Nucleus accumbens (tissue), 56 donors: Measurements from ENCODE around the gene PIAS2.
A peak's percentile ranks its signal among the peaks of the same experiment; 100 is the strongest.
"Not testable (repeated sequence)": the region's sequence is repeated elsewhere in the genome, so short reads cannot be mapped to it uniquely, and the experiment has no call there.

Source experiments
- DNase-seq, 56 donors: peaks; one replicate each; lab custom pipeline; 2025; lab: John Stamatoyannopoulos, UW

Gene PIAS2

DNA sequence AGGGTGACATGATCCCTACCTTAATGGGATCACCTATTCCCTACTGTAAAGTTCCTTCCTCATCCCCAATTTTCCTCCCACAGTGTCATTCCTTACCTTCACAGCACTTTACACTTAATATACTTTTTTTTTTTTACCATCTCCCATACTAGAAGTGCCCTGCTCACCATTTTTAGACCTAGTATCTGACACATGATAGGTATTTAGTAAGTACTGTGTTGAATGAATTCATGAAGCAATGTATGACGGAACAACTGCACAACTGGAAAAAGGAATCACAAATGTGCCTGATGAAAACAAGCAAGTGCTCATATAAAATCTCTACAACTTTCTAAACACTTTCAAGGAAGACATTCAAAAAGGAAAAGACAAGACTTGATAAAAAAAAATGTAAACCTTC lies 83.4 kb downstream of the PIAS2 start:
- DNase-seq: no peak

DNA sequence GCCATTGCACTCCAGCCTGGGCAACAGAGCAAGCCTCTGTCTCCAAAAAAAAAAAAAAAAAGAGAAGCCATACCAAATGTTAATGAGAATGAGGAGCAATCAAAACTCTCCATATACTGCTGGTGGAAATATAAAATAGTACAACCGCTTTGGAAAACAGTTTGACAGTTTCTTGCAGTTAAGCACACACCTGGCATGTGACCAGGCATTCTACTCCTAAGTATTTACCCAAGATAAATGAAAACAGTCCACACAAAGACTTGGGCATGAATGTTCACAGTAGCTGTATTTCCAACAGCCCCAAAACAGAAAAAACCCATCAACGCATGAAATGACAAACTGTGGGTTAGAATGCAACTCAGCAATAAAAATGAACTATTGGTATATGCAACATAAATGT lies 84.5 kb downstream of the PIAS2 start:
- no peak for DNase-seq

DNA sequence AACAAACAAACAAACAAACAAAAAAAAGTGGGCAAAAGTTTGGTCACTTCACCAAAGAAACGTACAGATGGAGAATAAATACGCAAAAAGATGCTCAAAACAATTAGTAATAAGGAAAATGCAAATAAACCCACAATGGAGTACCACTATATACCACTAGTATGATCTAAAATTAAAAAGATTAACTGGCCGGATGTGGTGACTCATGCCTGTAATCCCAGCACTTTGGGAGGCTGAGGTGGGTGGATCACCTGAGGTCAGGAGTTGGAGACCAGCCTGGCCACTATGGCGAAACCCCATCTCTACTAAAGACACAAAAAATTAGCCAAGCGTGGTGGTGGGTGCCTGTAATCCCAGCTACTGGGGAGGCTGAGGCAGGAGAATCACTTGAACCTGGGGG lies 84.9 kb downstream of the PIAS2 start:
- not testable (repeated sequence) for DNase-seq

DNA sequence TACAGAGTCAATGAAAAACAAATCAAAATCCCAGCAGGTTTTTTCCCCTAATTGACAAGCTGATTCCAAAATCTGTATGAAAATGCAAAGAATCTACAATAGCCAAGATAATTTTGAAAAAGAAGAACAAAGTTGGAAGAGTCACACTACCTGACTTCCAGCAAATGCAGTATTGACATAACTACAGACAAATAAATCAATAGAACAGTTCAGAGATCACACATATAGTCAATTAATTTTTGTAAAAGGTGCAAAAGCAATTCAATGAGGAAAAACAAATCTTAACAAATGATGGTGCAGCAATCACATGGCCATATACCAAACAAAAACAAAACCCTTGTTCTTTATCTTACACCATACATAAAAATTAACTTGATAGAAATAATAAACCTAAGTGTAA lies 85.9 kb downstream of the PIAS2 start:
- no peak for DNase-seq

DNA sequence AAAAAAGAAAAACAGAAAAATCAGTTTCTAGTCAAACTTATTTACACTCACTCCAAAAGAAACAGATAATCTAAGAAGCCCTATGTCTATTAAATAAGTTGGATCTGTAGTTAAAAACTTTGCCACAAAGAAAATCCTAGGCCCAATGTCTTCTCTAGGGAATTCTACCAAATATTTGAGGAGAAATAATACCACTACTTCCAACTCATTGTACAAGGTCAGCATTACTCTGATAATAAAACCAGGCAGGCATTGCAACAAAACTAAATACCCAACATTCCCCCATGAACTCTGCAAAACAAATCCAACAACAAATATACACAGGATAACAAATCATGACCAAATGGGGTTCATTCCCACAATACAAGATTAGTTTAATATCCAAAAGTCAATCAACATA lies 86.7 kb downstream of the PIAS2 start:
- DNase-seq: no peak

DNA sequence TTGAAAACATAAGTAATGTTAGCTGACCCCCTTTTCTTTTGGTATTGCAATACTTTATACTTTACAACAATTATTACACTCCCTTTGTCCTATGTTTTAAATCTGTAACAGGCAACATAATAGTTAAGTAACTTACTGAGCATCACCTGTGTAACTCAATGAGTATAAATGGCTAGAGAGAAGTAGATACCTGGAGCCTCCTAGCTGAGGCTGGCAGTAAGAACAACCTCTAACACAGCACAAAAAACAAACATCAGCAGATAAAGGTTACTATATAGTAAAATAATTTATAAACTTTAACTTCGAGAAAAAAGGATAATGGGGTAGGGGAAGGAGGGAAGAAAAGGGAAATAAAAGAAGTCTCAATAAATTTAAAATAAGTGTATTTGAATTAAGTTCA lies 87.4 kb downstream of the PIAS2 start:
- no peak for DNase-seq

DNA sequence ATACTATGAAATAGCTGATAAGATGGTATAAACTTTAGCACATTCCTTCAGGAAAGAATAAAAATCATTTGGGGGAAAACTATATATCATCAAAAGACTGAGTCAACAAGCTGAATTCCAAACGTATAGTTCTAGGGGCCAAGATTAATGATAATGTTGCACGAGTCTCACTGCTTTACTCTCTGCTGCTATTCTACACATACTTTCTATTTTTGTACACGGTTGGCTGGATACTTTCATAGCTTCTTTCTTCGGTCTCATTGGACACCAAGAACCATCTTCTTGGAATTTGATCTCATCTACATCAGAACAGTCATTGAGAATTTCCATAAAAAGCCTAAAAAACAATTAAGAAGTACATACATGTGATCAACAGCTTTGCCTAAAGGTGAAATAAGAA lies 87.8 kb downstream of the PIAS2 start:
- DNase-seq: no peak

DNA sequence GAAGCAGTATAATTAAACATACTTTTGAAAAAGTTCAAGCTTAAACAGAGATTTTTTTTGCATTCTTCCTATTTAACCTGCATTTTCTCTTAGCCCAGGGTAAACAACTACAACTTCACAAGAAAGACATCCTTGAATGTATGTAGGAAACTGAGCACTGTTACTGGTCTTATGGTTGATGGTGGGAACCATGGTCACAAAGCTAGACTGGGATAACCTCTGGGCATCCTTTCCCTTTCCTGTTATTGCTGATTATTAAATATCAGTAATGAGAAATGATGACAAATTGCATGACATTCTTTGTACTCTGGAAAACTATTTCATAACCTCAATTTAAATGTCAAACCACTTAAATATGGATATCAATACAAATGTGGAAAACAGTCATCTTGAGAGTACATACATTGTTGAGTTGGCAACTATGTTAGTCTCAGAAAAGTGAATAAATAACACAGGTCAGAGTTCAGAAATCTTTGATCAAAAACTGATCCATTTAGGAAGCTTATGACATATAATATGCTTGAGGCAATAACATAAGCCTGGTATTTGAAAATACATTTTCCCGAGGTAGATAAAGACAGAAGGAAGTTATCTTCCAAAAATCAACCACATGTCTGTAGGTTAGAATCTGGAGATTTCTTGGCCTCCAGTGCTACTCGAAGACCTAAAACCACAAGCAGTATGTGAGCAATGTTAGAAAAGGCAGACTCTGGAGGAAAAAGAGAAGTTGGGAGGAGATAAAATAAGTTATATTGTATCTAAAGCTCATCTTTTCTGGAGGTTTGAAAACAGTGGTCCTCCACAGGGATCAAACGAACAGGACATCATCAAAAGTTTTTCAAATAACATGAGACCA lies 95.2 kb downstream of the PIAS2 start:
- no peak for DNase-seq

DNA sequence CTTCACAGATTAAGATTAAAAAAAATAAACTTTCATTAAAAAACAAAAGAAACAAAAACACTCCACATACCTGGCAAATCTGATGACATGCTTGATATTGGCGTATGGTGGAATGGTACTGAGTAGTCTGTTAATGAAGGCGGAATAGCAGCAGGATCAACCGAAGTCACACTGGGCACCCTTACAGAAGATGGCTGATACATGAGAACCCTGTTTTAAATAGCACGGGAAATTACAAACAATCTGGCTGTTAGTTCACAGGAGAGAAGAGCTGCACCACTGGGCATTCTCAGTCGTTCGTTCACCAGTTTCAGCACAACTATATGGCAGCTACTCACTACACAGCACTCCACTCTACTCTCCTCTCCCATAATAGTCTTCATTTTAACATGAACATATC lies 96.4 kb downstream of the PIAS2 start:
- DNase-seq: no peak

DNA sequence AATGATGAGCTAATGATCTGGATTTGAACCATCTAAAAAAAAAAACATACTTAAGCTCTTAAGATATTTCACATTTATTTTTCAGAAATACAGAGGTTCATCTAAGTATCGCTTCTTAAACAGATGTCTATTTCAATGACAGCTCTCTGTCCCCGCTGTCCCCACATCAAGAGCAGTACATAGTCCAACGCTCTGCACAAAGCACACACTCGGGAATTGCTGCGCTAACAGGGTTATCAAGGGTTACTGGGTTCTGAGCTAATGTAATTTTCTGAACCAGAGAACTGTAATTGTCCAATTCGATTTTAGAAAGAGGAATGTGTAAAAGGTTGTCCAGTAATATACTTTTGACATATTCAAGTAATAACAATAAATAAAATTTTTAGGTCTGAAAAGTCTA lies 101.6 kb downstream of the PIAS2 start:
- DNase-seq: no peak

DNA sequence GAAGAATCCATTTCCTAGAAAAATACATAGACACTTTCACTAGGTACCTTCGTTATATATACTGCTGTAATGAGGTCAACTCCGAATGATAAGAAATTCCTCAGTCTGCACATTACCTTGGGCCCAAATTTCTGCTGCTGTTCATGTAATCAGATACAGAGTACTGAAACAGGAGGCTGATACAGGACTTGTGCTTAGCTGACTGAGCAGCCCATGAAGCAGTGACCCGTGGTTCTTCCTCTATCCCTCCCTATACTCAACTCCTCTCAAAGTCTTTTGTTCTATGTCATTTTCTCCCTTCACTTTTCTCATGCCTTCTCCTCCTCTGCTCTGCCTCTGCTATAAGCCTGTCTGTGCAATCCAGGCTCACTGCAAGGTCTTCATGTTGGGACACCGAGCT lies 102.9 kb downstream of the PIAS2 start:
- no peak for DNase-seq

DNA sequence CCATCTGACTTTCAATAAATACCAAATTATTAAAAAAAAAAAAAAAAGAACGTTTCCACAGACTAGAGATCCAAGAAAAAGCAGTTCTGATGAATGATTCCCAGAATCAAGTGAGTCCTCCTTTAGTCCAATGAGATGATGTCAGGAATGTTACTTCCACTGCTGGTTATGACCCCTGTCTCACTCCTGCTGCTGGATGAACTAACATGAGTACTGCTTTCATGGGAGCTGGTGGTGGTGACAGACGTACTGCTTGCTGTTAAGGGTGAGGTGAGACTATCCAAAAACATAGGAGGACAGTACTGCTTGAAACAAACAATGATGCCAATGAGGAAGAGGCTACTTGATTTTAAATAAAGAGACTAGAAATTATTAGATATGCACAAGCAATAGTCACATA lies 105.0 kb downstream of the PIAS2 start:
- DNase-seq: no peak

DNA sequence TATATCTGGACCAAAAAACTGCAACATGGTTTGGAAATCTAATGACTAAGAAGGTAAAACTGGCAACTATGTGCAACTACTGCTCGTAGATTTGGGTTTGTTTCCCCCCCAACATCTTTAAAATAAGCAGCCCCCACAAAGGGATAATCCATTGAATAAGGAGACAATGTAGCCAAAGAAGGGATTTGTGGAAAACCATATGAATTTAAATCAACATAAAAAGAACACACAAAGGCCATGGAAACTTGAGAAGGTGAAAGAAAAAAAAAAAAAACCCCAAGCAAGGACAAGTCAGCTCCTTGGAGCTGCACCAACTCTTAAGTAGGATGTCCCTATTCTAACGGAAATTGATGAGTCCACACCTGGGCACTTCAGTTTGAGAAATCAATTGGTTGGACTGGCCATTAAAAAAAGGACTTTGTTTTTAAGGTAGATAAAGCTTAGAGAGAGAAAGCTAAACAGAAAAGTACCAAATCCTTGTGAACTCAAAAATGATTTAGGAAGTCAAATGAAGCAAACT lies 106.8 kb downstream of the PIAS2 start:
- no peak for DNase-seq

DNA sequence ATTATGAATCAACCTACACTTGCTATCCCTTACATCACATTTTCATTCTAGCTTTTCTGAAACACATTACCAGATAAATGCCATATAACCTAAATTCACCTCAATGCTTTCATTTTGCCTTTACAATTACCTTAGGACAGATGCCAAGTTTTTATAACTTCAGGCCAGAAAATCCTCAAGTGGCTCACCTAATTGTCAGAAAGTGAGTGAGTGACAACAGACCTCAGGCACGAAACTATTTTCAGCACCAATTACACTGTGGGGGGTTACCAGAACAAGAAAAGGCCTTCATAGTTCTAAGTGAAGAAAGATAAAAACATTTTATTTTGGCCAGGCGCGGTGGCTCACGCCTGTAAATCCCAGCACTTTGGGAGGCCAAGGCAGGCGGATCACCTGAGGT lies 108.2 kb downstream of the PIAS2 start:
- DNase-seq: no peak

DNA sequence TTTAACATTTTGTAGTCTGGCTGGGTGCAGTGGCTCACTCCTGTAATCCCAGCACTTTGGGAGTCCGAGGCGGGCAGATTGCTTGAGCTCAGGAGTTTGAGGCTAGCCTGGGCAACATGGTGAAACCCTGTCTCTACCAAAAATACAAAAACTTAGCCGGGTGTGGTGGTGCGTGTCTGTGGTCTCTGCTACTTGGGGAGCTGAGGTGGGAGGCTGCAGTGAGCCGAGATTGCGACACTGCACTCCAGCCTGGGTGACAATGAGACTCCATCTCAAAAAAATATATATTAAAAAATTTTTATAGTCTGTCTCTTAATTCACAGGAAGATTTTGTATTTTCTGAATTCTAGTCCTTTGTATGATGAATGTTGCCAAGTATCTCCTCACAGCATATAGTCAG lies 121.4 kb downstream of the PIAS2 start:
- DNase-seq: not testable (repeated sequence)

DNA sequence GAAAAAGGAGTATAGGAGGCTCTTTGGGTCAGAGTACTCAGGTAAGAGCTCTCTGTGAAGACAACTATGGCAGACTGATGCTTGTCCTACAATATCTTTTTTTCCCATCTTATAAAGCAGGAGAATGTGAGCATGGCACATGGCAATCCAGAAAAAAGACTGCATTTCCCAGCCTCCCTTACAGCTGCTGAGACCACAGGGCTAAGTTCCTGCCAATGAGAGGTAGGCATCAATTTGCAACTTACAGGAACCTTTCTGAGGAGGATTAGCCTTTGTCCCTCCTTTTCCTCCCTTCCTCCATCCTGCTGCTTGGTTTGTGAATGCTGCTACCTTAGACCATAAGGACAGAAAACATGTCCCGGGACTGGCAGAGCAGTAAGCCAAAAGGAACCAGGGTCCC lies 122.7 kb downstream of the PIAS2 start:
- DNase-seq: no peak

DNA sequence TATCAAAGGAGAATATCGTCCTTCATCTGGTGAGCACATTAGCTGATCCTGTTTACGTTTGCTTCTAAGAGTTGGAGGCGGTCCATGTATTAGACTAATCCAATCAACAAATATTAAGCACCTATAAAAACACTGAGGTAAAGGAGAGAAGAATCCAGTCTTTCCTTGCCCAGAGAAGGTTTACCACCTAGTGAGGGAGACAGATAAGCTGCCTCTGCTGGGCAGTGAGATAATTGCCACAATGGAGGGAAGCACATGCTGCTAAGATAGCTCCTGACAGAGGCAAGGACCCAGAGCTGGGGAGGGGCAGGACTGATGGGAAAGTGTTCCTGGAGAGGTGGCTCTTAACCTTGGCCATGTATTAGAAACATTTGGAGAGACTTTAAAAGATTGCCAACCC lies 123.7 kb downstream of the PIAS2 start:
- DNase-seq: no peak

DNA sequence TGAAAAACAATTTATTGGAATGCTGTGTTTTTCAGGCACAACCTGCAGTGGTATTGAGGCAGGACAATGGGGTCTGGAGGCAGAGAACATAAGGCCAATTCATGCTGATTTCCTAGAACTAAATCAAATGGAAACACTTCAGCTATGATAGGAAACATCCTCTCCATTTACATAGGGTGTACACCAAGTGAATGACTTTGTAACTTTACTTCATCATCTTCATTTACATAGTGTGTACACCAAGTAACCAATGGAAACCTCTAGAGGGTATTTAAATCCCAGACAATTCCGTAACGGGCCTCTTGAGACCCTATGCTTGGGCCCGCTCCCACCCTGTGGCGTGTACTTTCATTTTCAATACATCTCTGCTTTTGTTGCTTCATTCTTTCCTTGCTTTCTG lies 128.2 kb downstream of the PIAS2 start:
- no peak for DNase-seq

DNA sequence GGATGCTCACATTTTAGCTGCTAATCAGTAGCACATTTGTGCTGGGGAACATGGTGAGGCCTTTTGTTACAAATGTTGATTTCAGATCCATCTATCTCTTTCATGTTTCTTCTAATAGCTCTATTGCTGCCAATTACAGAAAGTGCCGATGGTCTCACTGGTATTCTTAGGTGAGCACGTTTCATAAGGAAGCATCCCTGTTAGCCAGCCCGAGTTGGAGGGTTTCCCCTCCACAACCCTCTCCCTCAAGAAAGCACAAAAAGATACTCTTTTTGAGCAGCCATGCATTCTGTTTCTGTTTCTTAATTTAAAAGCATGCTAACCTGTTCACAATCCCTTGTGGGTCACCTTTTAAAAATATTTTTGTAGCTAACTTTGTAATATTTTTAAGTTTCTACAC lies 129.6 kb downstream of the PIAS2 start:
- no peak for DNase-seq

DNA sequence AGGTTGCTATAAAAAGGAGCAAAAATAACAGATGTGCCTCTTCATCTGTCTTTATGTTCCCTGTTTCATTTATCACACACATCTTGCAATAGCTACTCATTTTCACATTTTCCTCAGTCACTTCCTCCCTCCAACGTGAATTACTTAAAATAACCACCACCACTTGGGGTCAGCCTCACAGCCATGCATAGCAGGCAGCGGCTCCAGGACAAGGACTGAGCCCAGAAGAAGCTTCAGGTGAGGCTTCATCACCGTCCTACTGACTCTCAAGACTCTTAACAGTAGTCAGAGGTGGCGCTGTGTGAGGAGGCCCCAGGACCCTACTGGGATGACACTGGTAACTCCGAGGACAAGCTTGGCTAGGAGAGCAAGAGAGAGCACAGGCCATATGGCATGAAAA lies 144.9 kb downstream of the PIAS2 start:
- DNase-seq: no peak

DNA sequence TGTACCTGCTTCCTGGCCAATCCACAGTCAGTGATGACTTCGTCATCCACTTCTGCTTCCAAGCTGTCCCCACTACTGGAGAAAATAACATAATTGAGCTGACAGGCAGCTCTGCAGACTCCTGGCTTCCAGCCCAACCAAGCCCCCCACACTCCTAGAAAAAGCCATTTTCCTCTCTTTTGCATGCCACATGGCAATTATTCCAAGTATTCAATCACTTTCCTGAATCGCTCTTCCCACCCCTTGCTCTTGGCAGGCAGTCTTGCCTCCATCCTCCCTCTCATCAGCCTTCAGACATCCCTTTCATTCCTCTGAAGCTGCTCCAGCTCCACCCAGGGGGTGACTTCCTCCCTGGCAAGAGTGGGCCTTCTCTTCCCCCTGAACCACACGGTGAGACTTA lies 146.2 kb downstream of the PIAS2 start:
- DNase-seq: peak in 3 of 56 donors; percentile 19 to 22 (median 20)

DNA sequence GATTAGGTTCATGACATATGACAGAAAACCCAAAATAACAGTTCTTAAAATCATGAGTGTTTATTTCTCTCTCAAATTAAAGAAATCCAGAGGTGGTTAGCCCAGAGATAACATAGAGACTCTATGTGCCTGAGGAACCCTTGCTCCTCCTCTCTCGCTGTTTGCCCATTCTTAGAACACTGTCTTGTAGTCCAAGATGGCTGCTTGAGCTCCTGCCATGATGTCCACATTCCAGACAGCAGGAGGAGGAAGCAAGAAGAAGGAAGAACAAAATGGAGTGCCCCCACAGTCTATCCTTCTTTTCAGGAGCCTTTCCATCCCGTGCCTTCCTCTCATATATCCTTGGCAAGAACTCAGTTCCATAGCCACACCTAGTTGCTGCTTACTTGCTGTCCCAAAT lies 146.6 kb downstream of the PIAS2 start:
- DNase-seq: no peak
